Mucosa of descending colon (tissue), 3 donors: Measurements from ENCODE around the gene LEKR1. TPM values are rescaled to one million over a fixed set of nuclear protein-coding genes. Genes with fewer than 3 reads are reported as not detected.

Source experiments
- ATAC-seq: fragments of 200-7000 bp; cut with Tn5 transposase; one replicate; pipeline ENCODE4 v1.9.1; 2020; ENCODE audit warnings: mild to moderate bottlenecking, moderate library complexity
- DNase-seq, 3 donors: peaks; one replicate each; pipeline ENCODE4 v3.0.0-alpha.2; 2020
- H3K36me3 ChIP-seq: fragments of 200-600 bp; one replicate; pipeline ENCODE4 v1.8.0; 2021; ENCODE audit warnings: low read depth, mild to moderate bottlenecking
- H3K4me1 ChIP-seq: fragments of 200-600 bp; one replicate; pipeline ENCODE4 v1.8.0; 2021; ENCODE audit warnings: low read depth, mild to moderate bottlenecking
- H3K4me3 ChIP-seq: fragments of 200-600 bp; one replicate; pipeline ENCODE4 v1.8.0; 2021; ENCODE audit warnings: mild to moderate bottlenecking
- H3K9me3 ChIP-seq: fragments of 200-600 bp; one replicate; pipeline ENCODE4 v1.8.0; 2021; ENCODE audit warnings: mild to moderate bottlenecking
- CTCF ChIP-seq: fragments of 200-600 bp; IDR thresholded peaks from one replicate; pipeline ENCODE4 v1.8.0; 2022; ENCODE audit warnings: antibody characterized with exemption, mild to moderate bottlenecking
- intact Hi-C, 2 donors: fragments of 100-400 bp; cut with DNase I in 1 of 2; cut with micrococcal nuclease in 1 of 2; formaldehyde crosslinking; loops; one replicate each; pipeline versions ENCODE4 v1.11.0 to v1.11.1; 2022; cut with DNase I, micrococcal nuclease
- total RNA-seq, 3 donors: library from RNA; stranded (reverse); fragmentation: NEBNext Ultra II Directional in 2 of 3; extraction: Animal tissue kit (Norgen Biotek cat#: 25700) in 2 of 3; gene quantifications; one replicate each; pipeline versions ENCODE4 v1.2.1 to v1.2.4, GENCODE V29; 2021 to 2023
- donor health status: DM: no; HTN: no; CAD: no; lungs with moderate emphysema.
- donor health status: DM: no; HTN: no; CAD: no.
- donor health status: DM: no; HTN: yes; CAD: no.

The LEKR1 gene
- total RNA-seq, 3 donors from 2014 or later = 1.9 to 3.5 (median 1.9) TPM

- no peaks in the 10 kb centered on the region for H3K4me1 ChIP-seq
- ATAC-seq = peak; percentile 50
- DNase-seq = no peak
- TF ChIP-seq CTCF = no peak
- intact Hi-C loops = no loop called here
- no peaks in the 10 kb centered on the region for H3K36me3 ChIP-seq
- no peak overlapping the region for H3K4me3 ChIP-seq
- H3K9me3 ChIP-seq = no peaks in the 10 kb centered on the region
Measured at GRCh38 chr3:157058392-157059071, 232.4 kb downstream of the LEKR1 start.

- Histone ChIP-seq H3K4me3 (no peak overlapping the region), H3K4me1 (no peaks in the 10 kb centered on the region), H3K9me3 (no peaks in the 10 kb centered on the region), H3K36me3 (no peaks in the 10 kb centered on the region)
- ATAC-seq = no peak
- DNase-seq = no peak
- TF ChIP-seq CTCF = no peak
- intact Hi-C loops = no loop called here
Measured at GRCh38 chr3:157059181-157059580, 233.0 kb downstream of the LEKR1 start.

- no peaks in the 10 kb centered on the region for H3K36me3 ChIP-seq
Measured at GRCh38 chr3:157059661-157060060, 233.5 kb downstream of the LEKR1 start.

GRCh38 chr3:157061265-157061664 is 235.1 kb downstream of the LEKR1 start:
- Histone ChIP-seq H3K9me3 (no peaks in the 10 kb centered on the region), H3K4me1 (no peaks in the 10 kb centered on the region), H3K4me3 (no peak overlapping the region), H3K36me3 (no peaks in the 10 kb centered on the region)
- ATAC-seq (no peak), DNase-seq (no peak)
- no peak for TF ChIP-seq CTCF
- intact Hi-C loops = no loop called here

More at GRCh38 chr3:157059661-157060060, 233.5 kb downstream of the LEKR1 start:
- no peak for TF ChIP-seq CTCF
- ATAC-seq = no peak
- H3K9me3 ChIP-seq = no peaks in the 10 kb centered on the region
- intact Hi-C loops = no loop called here
- H3K4me1 ChIP-seq = no peaks in the 10 kb centered on the region
- no peak for DNase-seq
- H3K4me3 ChIP-seq = no peak overlapping the region

DNA sequence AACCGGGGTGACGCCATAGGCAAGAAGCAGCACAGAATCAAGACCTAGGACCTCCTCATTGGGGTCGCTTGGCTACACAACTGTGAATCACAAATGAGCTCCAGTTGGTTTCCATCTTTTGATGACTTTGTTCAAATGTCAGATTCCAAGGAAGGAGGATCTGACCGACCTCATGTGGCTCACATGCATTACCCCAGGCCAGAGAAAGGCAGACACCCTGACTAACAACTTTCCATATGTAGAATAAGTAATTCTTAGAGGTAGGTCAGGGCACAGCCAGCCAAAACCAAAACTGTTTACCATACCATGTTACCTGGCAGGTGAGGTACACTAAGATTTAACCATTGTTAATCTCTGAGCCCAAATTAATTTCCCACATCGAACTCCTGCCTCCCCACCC is 237.3 kb downstream of the LEKR1 start:
- intact Hi-C loops = no loop called here

More for the DNA sequence above, 237.3 kb downstream of the LEKR1 start:
- ATAC-seq = no peak
- Histone ChIP-seq H3K36me3 (no peaks in the 10 kb centered on the region), H3K4me1 (peaks cover 4% of the 10 kb centered on the region), H3K4me3 (no peak overlapping the region), H3K9me3 (no peaks in the 10 kb centered on the region)
- no peak for DNase-seq
- no peak for TF ChIP-seq CTCF
